Choroid plexus epithelial cell (primary cell): ENCODE results near the gene GLP2R.
A peak's percentile ranks its signal among the peaks of the same experiment; 100 is the strongest.

ENCODE experiments used
- DNase-seq: peaks from one replicate; pipeline ENCODE4 v3.0.0-alpha.2; 2010; ENCODE audit warnings: low read depth
- H3K4me3 ChIP-seq: 2 replicates; pipeline ENCODE4 v1.5.1; 2011; ENCODE audit warnings: low read depth, mild to moderate bottlenecking, control low read depth, low read length, moderate library complexity
- TF ChIP-seq, protein P1 (sequence below): conservative IDR thresholded peaks from 2 replicates; pipeline ENCODE4 v1.5.1; 2011; ENCODE audit warnings: low read depth, mild to moderate bottlenecking, control low read depth, inconsistent platforms, low read length, moderate library complexity

The GLP2R gene

DNA sequence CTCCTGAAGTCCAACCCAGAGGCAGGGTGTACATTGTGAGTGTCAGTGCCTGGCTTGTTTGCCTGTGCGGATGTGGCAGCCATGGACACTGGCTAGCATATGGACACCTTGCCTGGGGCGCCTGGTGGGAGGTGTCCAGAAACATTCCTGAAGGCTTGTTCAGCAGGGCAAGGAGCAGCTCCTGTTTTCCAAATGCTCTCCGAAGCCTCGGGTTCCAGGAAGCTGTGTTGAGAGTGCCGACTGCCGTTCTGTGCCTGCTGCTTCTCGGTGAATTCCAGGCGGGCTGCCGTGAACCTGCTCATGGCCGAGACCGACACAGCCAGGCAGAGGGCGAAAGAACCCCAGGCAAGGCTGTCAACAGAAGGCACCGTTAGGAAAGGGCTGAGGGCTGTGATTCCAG is 23.4 kb upstream of the GLP2R start:
- DNase-seq, result peak; percentile 21
- TF ChIP-seq, protein P1, sequence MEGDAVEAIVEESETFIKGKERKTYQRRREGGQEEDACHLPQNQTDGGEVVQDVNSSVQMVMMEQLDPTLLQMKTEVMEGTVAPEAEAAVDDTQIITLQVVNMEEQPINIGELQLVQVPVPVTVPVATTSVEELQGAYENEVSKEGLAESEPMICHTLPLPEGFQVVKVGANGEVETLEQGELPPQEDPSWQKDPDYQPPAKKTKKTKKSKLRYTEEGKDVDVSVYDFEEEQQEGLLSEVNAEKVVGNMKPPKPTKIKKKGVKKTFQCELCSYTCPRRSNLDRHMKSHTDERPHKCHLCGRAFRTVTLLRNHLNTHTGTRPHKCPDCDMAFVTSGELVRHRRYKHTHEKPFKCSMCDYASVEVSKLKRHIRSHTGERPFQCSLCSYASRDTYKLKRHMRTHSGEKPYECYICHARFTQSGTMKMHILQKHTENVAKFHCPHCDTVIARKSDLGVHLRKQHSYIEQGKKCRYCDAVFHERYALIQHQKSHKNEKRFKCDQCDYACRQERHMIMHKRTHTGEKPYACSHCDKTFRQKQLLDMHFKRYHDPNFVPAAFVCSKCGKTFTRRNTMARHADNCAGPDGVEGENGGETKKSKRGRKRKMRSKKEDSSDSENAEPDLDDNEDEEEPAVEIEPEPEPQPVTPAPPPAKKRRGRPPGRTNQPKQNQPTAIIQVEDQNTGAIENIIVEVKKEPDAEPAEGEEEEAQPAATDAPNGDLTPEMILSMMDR, result peak; percentile 31
- peak overlapping the region; percentile 12 for H3K4me3 ChIP-seq

DNA sequence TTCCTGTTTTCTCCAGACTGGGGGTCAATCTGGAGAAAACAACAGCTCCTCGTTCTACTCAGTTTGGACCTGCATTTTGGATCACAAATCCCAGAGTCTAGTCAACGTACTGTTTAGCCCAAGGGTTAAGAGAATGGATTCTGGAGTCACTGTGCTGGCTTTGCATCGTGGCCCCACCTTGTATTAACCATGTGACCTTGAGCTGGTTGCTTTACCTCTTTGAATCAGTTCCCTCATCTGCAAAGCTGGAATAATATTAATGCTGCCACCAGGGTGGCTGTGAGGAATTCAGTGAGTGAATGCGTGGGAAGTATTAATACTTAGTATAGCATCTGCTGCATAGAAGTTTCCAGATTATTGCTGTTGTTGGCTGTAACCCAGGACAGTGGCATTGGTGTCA is 23.0 kb upstream of the GLP2R start:
- TF ChIP-seq, protein P1, result no peak
- H3K4me3 ChIP-seq, result peak overlapping the region; percentile 12
- no peak for DNase-seq

DNA sequence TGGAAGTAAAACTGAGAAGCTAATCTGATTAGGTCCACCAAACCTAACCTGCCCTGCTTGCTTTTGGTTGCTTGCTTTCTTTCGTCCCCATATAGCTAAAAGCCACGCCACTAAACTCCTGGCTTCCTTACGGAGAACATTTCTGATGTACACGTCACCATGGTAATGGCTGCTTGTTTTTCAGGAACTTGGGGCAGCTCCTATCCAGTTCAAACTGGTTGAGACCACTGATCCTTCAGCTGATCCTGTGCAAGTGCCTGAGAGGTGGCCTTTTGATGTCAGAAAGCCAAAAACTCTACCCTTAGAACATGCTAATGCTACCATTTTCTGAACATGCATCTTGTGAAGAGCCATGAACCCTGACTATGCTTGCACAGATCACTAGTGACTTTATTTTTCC is 20.0 kb upstream of the GLP2R start:
- TF ChIP-seq, protein P1, result no peak
- no peak for DNase-seq
- no peak overlapping the region for H3K4me3 ChIP-seq

DNA sequence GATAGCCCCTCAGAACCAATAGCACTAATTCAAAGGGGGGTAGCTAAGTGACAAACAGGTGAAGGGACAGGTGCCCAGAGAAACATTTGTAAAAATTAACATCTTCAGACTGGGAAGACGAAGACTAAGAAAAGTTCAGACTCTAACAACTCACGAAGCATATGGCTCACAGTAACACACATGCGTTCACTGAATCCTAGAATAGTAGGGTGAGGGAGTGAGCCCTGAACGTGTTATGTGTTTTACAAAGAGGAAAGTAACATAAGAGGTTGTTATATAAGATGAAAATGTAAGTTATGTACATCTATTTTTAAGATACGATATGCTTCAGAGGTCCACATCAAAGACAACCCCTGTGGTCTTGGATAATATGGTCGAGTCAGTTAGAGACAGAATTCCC is 19.0 kb upstream of the GLP2R start:
- TF ChIP-seq, protein P1, result no peak
- no peak overlapping the region for H3K4me3 ChIP-seq
- no peak for DNase-seq

GRCh38 chr17:9809409-9809808 is 16.3 kb upstream of the GLP2R start:
- H3K4me3 ChIP-seq, result no peak overlapping the region
- TF ChIP-seq, protein P1, result no peak

DNA sequence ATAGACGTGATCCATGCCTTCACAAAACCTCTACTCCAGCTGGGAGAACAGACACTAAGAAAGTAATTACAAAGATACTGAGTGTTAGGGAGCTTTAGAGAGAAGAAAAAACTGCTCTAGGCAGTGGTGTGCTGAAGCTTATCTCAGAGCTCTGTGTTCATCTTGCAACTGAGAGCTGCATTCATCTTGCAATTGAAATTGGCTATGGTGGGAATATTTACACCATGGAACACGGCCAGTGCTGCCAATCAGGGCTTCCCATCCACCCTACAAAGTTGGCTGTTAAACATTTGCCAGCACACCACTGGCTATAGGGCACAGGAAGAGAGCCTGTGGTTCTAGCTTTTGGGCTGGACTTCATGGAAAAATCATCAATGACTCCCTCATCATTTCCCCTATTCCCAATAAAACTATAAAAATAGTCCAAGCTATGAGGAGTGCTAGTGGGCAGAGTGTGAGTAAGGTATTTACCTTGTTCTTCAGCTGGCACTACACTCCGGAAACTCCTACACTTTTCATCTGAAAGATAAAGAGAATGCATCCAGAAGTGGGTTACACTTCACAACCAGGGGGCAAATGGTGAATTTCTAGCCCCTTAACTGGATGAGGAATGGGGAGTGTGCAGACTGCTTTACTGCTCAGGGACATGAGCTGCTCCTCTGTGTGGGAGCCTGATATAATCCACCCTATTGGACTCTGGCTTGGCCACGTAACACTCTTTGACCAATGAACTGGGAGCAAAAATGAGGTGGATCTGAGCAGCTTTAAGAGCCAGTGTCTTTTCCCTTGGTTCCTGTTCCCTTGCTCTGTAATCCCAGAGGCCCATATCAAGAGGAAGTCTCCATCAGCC is 15.4 kb upstream of the GLP2R start:
- DNase-seq, result no peak
- TF ChIP-seq, protein P1, result no peak
- no peak overlapping the region for H3K4me3 ChIP-seq

More at GRCh38 chr17:9809409-9809808, 16.3 kb upstream of the GLP2R start:
- no peak for DNase-seq

DNA sequence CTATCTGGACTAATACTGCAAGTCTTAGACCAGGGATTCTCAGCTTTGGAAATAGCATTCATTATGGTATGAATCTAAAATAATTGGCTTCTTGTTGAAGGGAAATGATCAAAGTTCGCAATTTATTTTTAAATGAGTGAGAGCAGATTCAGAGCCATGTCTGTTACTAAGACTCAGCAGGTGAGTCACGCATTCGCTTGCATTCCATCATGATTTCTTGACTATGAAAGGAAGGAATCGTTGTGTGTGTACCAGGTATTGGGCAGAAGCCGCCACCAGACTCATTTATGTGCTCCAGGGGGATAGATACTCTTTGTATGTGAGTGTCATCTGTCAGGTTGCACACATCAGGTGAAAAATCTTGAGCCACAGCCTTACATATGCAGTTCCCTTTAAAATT is 14.6 kb upstream of the GLP2R start:
- H3K4me3 ChIP-seq, result no peak overlapping the region
- TF ChIP-seq, protein P1, result no peak
- no peak for DNase-seq
